ENCODE measurements around the gene FAM83D. TPM values are rescaled to one million over a fixed set of nuclear protein-coding genes. Genes with fewer than 3 reads are reported as not detected.

The FAM83D gene
- total RNA-seq, 1 donor, result 17.7 TPM

DNA sequence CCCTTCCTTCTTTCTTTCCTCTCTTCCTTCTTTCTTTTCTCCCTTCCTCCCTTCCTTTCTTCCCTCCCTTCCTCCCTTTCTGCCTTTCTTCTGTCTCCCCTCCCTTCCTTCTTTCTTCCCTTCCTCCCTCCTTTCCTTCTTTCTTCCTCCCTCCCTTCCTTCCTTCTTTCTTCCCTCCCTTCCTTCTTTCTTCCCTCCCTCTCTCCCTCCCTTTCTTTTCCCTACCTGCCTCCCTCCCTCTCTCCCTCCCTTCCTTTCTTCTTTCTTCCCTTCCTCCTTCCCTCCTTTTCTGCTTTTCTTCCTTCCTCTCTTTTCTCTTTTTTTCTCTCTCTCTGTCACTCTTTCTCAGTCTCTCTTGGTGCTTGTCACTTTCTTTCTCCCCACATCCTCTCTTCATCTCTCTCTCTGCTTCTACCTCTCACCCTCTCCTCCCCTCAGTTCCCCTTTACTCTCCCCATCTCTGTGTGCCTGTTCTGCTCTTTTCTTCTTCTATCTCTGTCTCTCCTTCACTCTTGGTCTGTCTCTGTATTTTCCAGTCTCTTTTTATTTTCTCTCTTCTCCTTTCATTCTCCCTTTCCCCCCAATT lies 30.1 kb upstream of the FAM83D start:
- no peak for DNase-seq (ENCODE audit: low read depth)
- no peak overlapping the region for H3K4me3 ChIP-seq (ENCODE audit: low read depth, low read length)
- no peak for TF ChIP-seq CTCF (IDR thresholded peaks at IDR 0.05; ENCODE audit: insufficient read depth, low read depth, low read length)

- no peak for DNase-seq (ENCODE audit: low read depth)
- no peak overlapping the region for H3K4me3 ChIP-seq (ENCODE audit: low read depth, low read length)
- TF ChIP-seq CTCF (IDR thresholded peaks at IDR 0.05; ENCODE audit: insufficient read depth, low read depth, low read length), result no peak
These were observed 28.9 kb upstream of the FAM83D start for GRCh38 chr20:38897267-38897666.

- no peak for DNase-seq (ENCODE audit: low read depth)
- no peak overlapping the region for H3K4me3 ChIP-seq (ENCODE audit: low read depth, low read length)
- no peak for TF ChIP-seq CTCF (IDR thresholded peaks at IDR 0.05; ENCODE audit: insufficient read depth, low read depth, low read length)
These were observed 25.6 kb upstream of the FAM83D start for GRCh38 chr20:38900606-38901005.

- no peak for TF ChIP-seq CTCF (IDR thresholded peaks at IDR 0.05; ENCODE audit: insufficient read depth, low read depth, low read length)
- DNase-seq (ENCODE audit: low read depth), result no peak
These were observed 23.6 kb upstream of the FAM83D start for GRCh38 chr20:38902601-38903000.

DNA sequence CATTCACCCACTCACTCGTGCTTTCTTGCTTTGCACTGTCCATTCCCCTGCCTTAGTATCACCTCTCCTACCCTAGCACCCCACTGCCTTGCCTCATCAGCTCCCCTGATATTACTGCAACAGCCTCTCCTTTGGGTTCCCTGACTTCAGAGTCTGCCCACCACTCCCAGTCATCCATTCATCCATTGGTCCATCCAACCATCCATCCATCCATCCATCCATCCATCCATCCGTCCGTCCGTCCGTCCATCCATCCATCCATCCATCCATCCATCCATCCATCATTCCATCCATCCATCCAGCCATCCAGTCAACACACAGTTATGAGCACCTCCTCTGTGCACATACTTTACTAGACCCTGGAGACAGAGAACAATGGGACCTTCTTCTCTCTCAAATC lies 22.9 kb upstream of the FAM83D start:
- no peak for TF ChIP-seq CTCF (IDR thresholded peaks at IDR 0.05; ENCODE audit: insufficient read depth, low read depth, low read length)
- no peak overlapping the region for H3K4me3 ChIP-seq (ENCODE audit: low read depth, low read length)
- DNase-seq (ENCODE audit: low read depth), result no peak

More at GRCh38 chr20:38902601-38903000, 23.6 kb upstream of the FAM83D start:
- no peak overlapping the region for H3K4me3 ChIP-seq (ENCODE audit: low read depth, low read length)

GRCh38 chr20:38905375-38905774 lies 20.8 kb upstream of the FAM83D start:
- no peak for TF ChIP-seq CTCF (IDR thresholded peaks at IDR 0.05; ENCODE audit: insufficient read depth, low read depth, low read length)
- DNase-seq (ENCODE audit: low read depth), result no peak
- no peak overlapping the region for H3K4me3 ChIP-seq (ENCODE audit: low read depth, low read length)

All from fibroblast of villous mesenchyme (primary cell).